Measurements from ENCODE around the gene TMEM203.

Gene TMEM203

DNA sequence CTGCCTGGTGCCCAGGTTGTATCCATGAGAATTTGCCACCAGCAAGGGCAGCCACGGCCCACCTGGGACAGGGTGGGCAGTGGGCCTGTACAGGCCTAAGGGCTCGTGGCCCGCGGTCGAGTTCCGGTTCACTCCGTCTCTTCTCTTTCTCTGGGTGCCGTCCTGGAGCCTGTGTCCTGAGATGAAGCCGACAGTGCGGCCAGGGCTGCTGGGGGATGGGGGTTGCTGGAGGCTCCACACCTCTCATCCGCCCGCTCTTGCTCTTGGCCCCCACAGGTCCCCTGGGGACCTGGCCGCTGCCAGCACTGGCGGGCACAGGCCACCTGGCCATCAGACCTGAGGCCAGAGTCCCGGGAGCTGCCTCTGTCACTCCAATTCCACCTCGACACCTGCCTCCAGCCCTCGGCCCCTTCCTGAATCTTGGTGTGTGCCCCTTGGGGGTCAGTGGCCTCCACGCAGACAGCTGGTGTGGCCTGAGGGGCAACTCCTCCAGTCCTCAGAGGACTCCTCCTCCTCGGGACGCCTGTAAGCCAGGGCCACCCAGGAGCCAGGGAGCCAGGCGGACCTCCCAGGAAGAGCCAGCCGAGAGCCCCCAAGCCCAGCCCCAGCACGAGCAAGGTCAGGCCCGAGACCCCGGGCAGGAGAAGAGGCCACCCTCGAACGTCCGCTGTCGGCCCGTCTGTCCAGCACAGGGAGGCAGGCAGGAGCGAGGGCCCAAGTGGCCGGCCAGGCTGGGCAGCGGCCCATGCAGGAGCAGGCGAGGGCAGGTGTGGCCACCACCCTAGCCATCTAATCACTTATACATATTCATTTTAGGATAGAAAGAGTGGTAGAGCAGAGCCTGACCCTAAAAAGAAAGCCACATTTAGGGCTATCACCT, 40.8 kb downstream of the TMEM203 start:
- DNase-seq (ENCODE audit: low read depth), result no peak
- TF ChIP-seq, protein P1, sequence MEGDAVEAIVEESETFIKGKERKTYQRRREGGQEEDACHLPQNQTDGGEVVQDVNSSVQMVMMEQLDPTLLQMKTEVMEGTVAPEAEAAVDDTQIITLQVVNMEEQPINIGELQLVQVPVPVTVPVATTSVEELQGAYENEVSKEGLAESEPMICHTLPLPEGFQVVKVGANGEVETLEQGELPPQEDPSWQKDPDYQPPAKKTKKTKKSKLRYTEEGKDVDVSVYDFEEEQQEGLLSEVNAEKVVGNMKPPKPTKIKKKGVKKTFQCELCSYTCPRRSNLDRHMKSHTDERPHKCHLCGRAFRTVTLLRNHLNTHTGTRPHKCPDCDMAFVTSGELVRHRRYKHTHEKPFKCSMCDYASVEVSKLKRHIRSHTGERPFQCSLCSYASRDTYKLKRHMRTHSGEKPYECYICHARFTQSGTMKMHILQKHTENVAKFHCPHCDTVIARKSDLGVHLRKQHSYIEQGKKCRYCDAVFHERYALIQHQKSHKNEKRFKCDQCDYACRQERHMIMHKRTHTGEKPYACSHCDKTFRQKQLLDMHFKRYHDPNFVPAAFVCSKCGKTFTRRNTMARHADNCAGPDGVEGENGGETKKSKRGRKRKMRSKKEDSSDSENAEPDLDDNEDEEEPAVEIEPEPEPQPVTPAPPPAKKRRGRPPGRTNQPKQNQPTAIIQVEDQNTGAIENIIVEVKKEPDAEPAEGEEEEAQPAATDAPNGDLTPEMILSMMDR (conservative IDR thresholded peaks at IDR 0.05; ENCODE audit: low read depth, low read length), result no peak
- H3K4me3 ChIP-seq (ENCODE audit: low read length), result no peak overlapping the region

DNA sequence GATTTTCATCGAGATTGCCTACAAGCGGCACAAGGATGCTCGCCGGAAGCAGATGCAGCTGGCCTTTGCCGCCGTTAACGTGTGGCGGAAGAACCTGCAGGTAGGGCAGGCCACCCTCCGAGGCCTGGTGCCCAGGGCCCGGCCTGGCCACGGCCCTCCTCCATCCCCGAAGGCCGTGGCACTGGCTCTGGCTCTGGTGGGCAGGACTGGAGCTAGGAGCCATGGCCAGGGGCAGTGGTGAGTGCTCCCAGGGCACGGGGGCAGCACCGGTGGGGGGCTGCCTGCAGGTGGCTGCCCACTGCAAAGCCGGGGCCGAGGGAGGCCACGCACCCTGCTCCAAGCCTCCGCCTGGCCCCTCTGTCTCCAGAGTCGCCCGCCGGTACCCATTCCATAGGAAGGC, 41.6 kb downstream of the TMEM203 start:
- TF ChIP-seq, protein P1 (conservative IDR thresholded peaks at IDR 0.05; ENCODE audit: low read depth, low read length), result no peak
- H3K4me3 ChIP-seq (ENCODE audit: low read length), result no peak overlapping the region
- DNase-seq (ENCODE audit: low read depth), result no peak

- DNase-seq (ENCODE audit: low read depth), result no peak
- TF ChIP-seq, protein P1 (conservative IDR thresholded peaks at IDR 0.05; ENCODE audit: low read depth, low read length), result no peak
- H3K4me3 ChIP-seq (ENCODE audit: low read length), result peak overlapping the region; percentile 19
Measured at GRCh38 chr9:137163365-137163715, 42.1 kb downstream of the TMEM203 start.

- peak overlapping the region; percentile 19 for H3K4me3 ChIP-seq (ENCODE audit: low read length)
- TF ChIP-seq, protein P1 (conservative IDR thresholded peaks at IDR 0.05; ENCODE audit: low read depth, low read length), result no peak
- DNase-seq (ENCODE audit: low read depth), result no peak
Measured at GRCh38 chr9:137162505-137163364, 42.7 kb downstream of the TMEM203 start.

DNA sequence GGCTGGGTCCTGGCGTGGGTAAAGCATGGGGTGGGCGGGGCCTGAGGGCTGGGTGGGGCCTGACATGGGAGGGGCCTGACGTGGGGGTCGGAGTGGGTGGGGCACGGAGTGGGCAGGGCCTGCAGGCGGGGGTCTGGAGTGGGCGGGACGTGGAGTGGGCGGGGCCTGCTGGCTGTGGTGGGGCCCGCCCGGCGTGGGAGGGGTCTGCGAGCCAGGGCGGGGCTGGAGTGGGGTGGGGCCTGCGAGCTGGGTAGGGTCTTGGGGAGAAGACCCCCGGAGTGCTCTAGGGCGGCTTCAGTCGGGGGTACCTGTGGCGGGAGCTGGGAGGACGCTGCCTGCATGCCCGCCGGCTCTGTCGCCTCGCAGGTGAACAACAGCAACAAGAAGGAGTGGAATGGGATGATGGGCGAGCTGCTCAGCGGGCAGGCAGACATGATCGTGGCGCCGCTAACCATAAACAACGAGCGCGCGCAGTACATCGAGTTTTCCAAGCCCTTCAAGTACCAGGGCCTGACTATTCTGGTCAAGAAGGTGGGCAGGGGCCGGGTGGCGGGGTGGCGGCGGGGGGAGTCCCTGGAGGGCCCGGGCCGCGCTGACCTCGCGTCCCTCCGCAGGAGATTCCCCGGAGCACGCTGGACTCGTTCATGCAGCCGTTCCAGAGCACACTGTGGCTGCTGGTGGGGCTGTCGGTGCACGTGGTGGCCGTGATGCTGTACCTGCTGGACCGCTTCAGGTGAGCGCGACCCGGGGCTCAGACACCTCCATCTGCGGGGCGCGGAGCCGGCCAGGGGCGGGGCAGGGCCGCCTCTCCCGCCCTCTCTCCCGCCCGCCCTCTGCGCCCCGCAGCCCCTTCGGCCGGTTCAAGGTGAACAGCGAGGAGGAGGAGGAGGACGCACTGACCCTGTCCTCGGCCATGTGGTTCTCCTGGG, 43.6 kb downstream of the TMEM203 start:
- no peak for DNase-seq (ENCODE audit: low read depth)
- no peak overlapping the region for H3K4me3 ChIP-seq (ENCODE audit: low read length)

More for the DNA sequence above, 43.6 kb downstream of the TMEM203 start:
- TF ChIP-seq, protein P1 (conservative IDR thresholded peaks at IDR 0.05; ENCODE audit: low read depth, low read length), result no peak
